ENCODE results near the gene LIME1.

GRCh38 chr20:63746751-63747315 lies 10.4 kb downstream of the LIME1 start:
- TF ChIP-seq CTCF (IDR thresholded peaks at IDR 0.05) (no peak), POLR2A (IDR thresholded peaks at IDR 0.05) (no peak)
